Left ventricle myocardium inferior (tissue), 1 donor: ENCODE data around the gene CCDC54. TPM values are rescaled to one million over a fixed set of nuclear protein-coding genes. Genes with fewer than 3 reads are reported as not detected.

Experiments used
- DNase-seq: peaks from one replicate; pipeline ENCODE4 v3.0.0-alpha.2; 2020
- H3K27ac ChIP-seq: fragments of 200-600 bp; replicated peaks from 2 replicates; pipeline ENCODE4 v1.8.0; 2021
- H3K27me3 ChIP-seq: fragments of 200-600 bp; 2 replicates; pipeline ENCODE4 v1.8.0; 2021; ENCODE audit warnings: low read depth
- H3K36me3 ChIP-seq: fragments of 200-600 bp; 2 replicates; pipeline ENCODE4 v1.8.0; 2021
- H3K4me1 ChIP-seq: fragments of 200-600 bp; 2 replicates; pipeline ENCODE4 v1.8.0; 2021
- H3K4me3 ChIP-seq: fragments of 200-600 bp; 2 replicates; pipeline ENCODE4 v1.8.0; 2021; ENCODE audit warnings: mild to moderate bottlenecking, moderate library complexity
- H3K9me3 ChIP-seq: fragments of 200-600 bp; replicated peaks from 2 replicates; pipeline ENCODE4 v1.8.0; 2021
- intact Hi-C: fragments of 100-400 bp; cut with micrococcal nuclease; formaldehyde crosslinking; loops from one replicate; pipeline ENCODE4 v1.11.0; 2022
- total RNA-seq: library from RNA; stranded (reverse); fragmentation: NEBNext Ultra II Directional; extraction: Animal tissue kit (Norgen Biotek cat#: 25700); gene quantifications from one replicate; pipeline ENCODE4 v1.2.1, GENCODE V29; 2021
- TF ChIP-seq, protein P1 (sequence below): fragments of 200-600 bp; IDR thresholded peaks from 2 replicates; pipeline ENCODE4 v1.8.0; 2021; ENCODE audit warnings: antibody characterized with exemption, mild to moderate bottlenecking, borderline replicate concordance
- donor health status: DM: no; HTN: yes; CAD: no; lungs with severe emphysema.

Gene CCDC54
- total RNA-seq, 1 donor from 2014 or later, result not detected

DNA sequence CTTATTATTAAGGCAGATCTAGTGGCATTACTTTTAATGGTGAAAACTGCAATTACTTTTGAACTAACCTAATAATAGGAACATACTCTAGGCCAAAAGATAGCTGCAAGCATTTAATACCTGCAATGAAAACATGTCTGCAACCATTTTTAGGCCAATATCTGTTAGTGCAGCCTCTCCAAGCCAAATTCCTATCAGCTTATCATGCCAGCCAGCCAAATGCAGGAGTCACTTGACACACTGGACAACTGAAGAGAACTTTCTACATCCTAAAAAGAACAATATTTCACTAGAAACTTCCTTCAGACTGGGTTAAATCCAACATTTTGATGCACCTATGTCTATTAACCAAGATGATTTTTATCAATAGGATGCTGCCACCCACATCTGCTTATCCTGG lies 33.8 kb downstream of the CCDC54 start:
- peaks cover 27% of the 10 kb centered on the region for H3K9me3 ChIP-seq
- DNase-seq, result no peak
- no peaks in the 10 kb centered on the region for H3K27me3 ChIP-seq
- H3K4me3 ChIP-seq, result no peak overlapping the region
- intact Hi-C loops, result no loop called here
- no peaks in the 10 kb centered on the region for H3K36me3 ChIP-seq
- peaks cover 4% of the 10 kb centered on the region for H3K4me1 ChIP-seq
- TF ChIP-seq, protein P1, sequence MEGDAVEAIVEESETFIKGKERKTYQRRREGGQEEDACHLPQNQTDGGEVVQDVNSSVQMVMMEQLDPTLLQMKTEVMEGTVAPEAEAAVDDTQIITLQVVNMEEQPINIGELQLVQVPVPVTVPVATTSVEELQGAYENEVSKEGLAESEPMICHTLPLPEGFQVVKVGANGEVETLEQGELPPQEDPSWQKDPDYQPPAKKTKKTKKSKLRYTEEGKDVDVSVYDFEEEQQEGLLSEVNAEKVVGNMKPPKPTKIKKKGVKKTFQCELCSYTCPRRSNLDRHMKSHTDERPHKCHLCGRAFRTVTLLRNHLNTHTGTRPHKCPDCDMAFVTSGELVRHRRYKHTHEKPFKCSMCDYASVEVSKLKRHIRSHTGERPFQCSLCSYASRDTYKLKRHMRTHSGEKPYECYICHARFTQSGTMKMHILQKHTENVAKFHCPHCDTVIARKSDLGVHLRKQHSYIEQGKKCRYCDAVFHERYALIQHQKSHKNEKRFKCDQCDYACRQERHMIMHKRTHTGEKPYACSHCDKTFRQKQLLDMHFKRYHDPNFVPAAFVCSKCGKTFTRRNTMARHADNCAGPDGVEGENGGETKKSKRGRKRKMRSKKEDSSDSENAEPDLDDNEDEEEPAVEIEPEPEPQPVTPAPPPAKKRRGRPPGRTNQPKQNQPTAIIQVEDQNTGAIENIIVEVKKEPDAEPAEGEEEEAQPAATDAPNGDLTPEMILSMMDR, result no peak
- H3K27ac ChIP-seq, result no peak overlapping the region

DNA sequence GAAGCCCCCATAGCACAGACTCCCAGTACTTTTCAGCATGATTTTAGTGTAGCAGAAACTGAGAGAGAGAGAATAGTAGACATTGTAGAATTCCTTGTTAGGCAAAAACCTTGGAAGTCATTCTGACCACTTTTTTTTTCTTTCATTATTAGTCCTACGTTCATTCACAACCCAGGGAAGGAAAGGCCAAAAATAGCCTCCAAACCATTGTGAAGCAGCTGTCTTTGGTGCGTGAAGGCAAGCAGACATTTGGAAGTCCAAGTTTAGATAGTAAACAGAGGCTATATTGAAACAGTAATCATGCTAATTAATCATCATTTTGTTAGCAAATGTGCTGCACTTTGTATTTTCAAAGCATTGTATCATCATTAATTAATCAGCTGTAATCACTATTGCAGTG lies 34.5 kb downstream of the CCDC54 start:
- Histone ChIP-seq H3K36me3 (no peaks in the 10 kb centered on the region), H3K27ac (no peak overlapping the region)

GRCh38 chr3:107412376-107412775 lies 35.1 kb downstream of the CCDC54 start:
- no peaks in the 10 kb centered on the region for H3K36me3 ChIP-seq
- H3K4me3 ChIP-seq, result no peak overlapping the region
- TF ChIP-seq, protein P1, result no peak
- DNase-seq, result no peak
- peaks cover 27% of the 10 kb centered on the region for H3K9me3 ChIP-seq
- peaks cover 4% of the 10 kb centered on the region for H3K4me1 ChIP-seq
- intact Hi-C loops, result no loop called here
- no peaks in the 10 kb centered on the region for H3K27me3 ChIP-seq
- no peak overlapping the region for H3K27ac ChIP-seq

More for the DNA sequence above, 34.5 kb downstream of the CCDC54 start:
- Histone ChIP-seq H3K4me1 (peaks cover 4% of the 10 kb centered on the region), H3K9me3 (peaks cover 27% of the 10 kb centered on the region), H3K27me3 (no peaks in the 10 kb centered on the region), H3K4me3 (no peak overlapping the region)
- intact Hi-C loops, result no loop called here
- DNase-seq, result no peak
- TF ChIP-seq, protein P1, result no peak

DNA sequence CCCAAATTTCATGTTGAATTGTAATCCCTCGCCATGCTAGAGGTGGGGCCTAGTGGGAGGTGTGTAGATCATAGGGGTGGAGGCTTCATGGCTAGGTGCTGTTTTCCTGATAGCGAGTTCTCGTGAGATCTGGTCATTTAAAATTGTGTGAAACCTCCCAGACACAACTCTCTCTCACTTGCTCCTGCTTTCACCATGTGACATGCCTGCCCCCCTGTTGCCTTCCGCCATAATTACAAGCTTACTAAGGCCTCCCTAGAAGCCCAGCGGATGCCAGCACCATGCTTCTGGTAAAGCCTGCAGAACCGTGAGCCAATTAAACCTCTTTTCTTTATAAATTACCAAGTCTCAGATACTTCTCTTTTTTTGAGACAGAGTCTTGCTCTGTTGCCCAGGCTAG lies 36.0 kb downstream of the CCDC54 start:
- Histone ChIP-seq H3K27ac (no peak overlapping the region), H3K4me3 (no peak overlapping the region), H3K36me3 (no peaks in the 10 kb centered on the region), H3K27me3 (no peaks in the 10 kb centered on the region), H3K9me3 (peaks cover 25% of the 10 kb centered on the region), H3K4me1 (peaks cover 4% of the 10 kb centered on the region)
- intact Hi-C loops, result no loop called here
- TF ChIP-seq, protein P1, result no peak
- DNase-seq, result no peak

GRCh38 chr3:107414325-107414964 lies 37.2 kb downstream of the CCDC54 start:
- Histone ChIP-seq H3K36me3 (no peaks in the 10 kb centered on the region), H3K4me1 (peaks cover 4% of the 10 kb centered on the region), H3K9me3 (peaks cover 13% of the 10 kb centered on the region), H3K27ac (no peak overlapping the region), H3K27me3 (no peaks in the 10 kb centered on the region), H3K4me3 (no peak overlapping the region)
- no peak for DNase-seq
- intact Hi-C loops, result no loop called here
- TF ChIP-seq, protein P1, result no peak
